NB4 (cell line): ENCODE measurements around the gene NIPAL1.

Experiments used
- CTCF ChIP-seq: IDR thresholded peaks from one replicate; pipeline ENCODE4 v1.5.1; 2012; ENCODE audit warnings: low read depth, low read length
- POLR2A ChIP-seq: IDR thresholded peaks from 2 replicates; pipeline ENCODE4 v1.6.1; 2011; ENCODE audit warnings: mild to moderate bottlenecking; ENCODE audit not compliant: insufficient read length; ENCODE audit errors: extremely low read depth

GRCh38 chr4:48078425-48078824, 61.9 kb downstream of the NIPAL1 start:
- TF ChIP-seq CTCF (no peak), POLR2A (no peak)
